SU-DHL-6 (cell line): ENCODE measurements around the gene ST7.

Experiments used
- EZH2phosphoT487 ChIP-seq: fragments of 200-600 bp; sonication (generic), shearing (Covaris generic); conservative IDR thresholded peaks from 2 replicates; pipeline ENCODE4 v1.6.1; 2018; ENCODE audit warnings: mild to moderate bottlenecking, antibody characterized with exemption, low read length, moderate library complexity, mixed read lengths
- TF ChIP-seq, protein P1 (sequence below): fragments of 200-600 bp; sonication (generic); IDR thresholded peaks from one replicate; pipeline ENCODE4 v1.5.1; 2017; ENCODE audit warnings: antibody characterized with exemption, mild to moderate bottlenecking, low read length, moderate library complexity; ENCODE audit not compliant: insufficient read depth, poor library complexity, severe bottlenecking

DNA sequence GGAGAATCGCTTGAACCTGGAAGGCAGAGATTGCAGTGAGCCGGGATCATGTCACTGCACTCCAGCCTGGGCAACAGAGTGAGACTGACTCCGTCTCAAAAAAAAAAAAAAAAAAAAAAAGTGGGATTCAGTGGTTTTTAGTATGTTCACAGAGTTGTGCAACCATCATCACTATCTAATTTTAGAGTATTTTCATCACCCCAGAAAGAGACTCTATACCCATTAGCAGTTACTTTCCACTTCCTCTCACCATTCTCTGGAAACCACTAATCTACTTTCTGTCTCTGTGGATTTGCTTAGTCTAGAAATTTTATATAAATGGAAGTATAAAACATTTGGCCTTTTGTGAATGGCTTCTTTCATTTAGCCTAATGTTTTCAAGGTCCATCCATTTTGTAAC, 113.4 kb downstream of the ST7 start:
- TF ChIP-seq, protein P1, sequence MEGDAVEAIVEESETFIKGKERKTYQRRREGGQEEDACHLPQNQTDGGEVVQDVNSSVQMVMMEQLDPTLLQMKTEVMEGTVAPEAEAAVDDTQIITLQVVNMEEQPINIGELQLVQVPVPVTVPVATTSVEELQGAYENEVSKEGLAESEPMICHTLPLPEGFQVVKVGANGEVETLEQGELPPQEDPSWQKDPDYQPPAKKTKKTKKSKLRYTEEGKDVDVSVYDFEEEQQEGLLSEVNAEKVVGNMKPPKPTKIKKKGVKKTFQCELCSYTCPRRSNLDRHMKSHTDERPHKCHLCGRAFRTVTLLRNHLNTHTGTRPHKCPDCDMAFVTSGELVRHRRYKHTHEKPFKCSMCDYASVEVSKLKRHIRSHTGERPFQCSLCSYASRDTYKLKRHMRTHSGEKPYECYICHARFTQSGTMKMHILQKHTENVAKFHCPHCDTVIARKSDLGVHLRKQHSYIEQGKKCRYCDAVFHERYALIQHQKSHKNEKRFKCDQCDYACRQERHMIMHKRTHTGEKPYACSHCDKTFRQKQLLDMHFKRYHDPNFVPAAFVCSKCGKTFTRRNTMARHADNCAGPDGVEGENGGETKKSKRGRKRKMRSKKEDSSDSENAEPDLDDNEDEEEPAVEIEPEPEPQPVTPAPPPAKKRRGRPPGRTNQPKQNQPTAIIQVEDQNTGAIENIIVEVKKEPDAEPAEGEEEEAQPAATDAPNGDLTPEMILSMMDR = no peak
- no peak for TF ChIP-seq EZH2phosphoT487
